Lower lobe of right lung (tissue), 2 donors: ENCODE results near the gene LCE1A. TPM values are rescaled to one million over a fixed set of nuclear protein-coding genes. Genes with fewer than 3 reads are reported as not detected.

Experiments
- ATAC-seq, 2 donors: fragments of 200-7000 bp; cut with Tn5 transposase; one replicate each; pipeline ENCODE4 v1.9.1; 2020 to 2022; ENCODE audit warnings: mild to moderate bottlenecking in 2 of 2, moderate library complexity in 2 of 2
- DNase-seq: peaks from one replicate; pipeline ENCODE4 v3.0.0-alpha.2; 2020
- H3K27ac ChIP-seq: fragments of 200-600 bp; one replicate; pipeline ENCODE4 v1.8.0; 2022
- H3K27me3 ChIP-seq: fragments of 200-600 bp; one replicate; pipeline ENCODE4 v1.8.0; 2022; ENCODE audit warnings: low read depth
- H3K36me3 ChIP-seq: fragments of 200-600 bp; one replicate; pipeline ENCODE4 v1.8.0; 2022; ENCODE audit warnings: mild to moderate bottlenecking
- H3K4me1 ChIP-seq: fragments of 200-600 bp; one replicate; pipeline ENCODE4 v1.8.0; 2022
- H3K4me3 ChIP-seq: fragments of 200-600 bp; one replicate; pipeline ENCODE4 v1.8.0; 2022; ENCODE audit warnings: mild to moderate bottlenecking
- H3K9me3 ChIP-seq: fragments of 200-600 bp; one replicate; pipeline ENCODE4 v1.8.0; 2022
- CTCF ChIP-seq: fragments of 200-600 bp; IDR thresholded peaks from one replicate; pipeline ENCODE4 v1.8.0; 2022; ENCODE audit warnings: antibody characterized with exemption, mild to moderate bottlenecking
- intact Hi-C: fragments of 100-400 bp; cut with DNase I; formaldehyde crosslinking; loops from one replicate; pipeline ENCODE4 v1.11.0; 2022
- long read RNA-seq: library from polyadenylated mRNA; unstranded; transcript quantifications from one replicate; pipeline ENCODE4 v2.0.0, GENCODE V29; 2021
- total RNA-seq: library from RNA; stranded (reverse); fragmentation: NEBNext Ultra II Directional; extraction: Animal tissue kit (Norgen Biotek cat#: 25700); gene quantifications from one replicate; pipeline ENCODE4 v1.2.1, GENCODE V29; 2021
- donor health status: DM: no; HTN: yes; CAD: no; lungs with severe emphysema.

Gene LCE1A
- total RNA-seq = not detected
- long read RNA-seq = 0 reads

DNA sequence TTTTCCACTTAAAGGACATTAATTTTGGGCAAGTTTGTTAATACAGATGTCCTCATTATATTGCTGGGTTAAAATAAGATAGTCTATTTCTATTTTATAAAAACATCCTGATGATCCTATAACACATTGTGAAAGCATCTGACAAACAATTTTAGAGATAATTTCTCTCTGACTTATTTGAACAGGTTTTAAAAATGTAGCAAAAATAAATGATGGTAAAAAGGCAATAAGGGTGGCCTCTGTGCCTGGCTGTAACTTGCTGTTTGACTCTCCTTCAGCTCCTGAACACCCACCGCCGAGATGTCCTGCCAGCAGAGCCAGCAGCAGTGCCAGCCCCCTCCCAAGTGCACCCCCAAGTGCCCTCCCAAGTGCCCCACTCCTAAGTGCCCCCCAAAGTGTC lies at the start of gene LCE1A:
Gene LCE1A (plus strand): TSS at position 301 of the 400 bp plus-strand sequence. CDS start 0 bp downstream, at position 301.
- peaks cover 4% of the 10 kb centered on the region for H3K27me3 ChIP-seq
- no peak for TF ChIP-seq CTCF
- no peaks in the 10 kb centered on the region for H3K36me3 ChIP-seq
- no peaks in the 10 kb centered on the region for H3K4me1 ChIP-seq
- intact Hi-C loops = no loop called here
- H3K27ac ChIP-seq = no peak within 1 kb of the TSS
- ATAC-seq = no peak
- H3K4me3 ChIP-seq = no peak within 1 kb of the TSS
- no peaks in the 10 kb centered on the region for H3K9me3 ChIP-seq
- DNase-seq = no peak

DNA sequence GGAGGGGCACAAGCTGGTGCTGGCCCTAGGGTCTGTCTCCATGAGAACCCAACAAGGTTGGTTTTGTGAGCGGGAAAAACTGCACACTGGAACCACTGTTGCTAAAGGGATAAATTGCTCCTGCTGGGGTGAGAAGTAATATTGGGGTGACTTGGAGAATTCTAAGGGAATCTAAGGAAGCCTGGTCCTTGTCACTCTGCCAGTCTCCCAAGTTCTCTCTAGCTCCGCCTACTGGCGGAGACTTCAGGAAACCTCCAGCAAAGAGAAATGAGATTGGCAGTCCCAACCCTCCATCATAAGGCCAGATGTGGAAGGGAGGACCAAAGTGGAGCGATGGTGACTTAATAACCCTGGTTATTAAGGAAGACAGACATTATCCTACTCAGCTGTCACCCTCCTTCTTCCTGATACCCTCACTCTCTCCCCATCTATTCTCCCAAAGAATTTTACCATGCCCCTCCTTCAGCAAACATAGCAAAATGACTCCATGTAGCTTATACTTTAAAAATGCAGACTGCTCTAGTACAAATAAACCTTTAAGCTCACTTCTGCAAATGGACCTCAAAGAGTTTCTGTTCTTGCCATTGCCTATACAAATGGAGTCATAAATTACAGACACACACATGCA lies 49.6 kb upstream of the LCE1A start:
- Histone ChIP-seq H3K9me3 (no peaks in the 10 kb centered on the region), H3K27me3 (no peaks in the 10 kb centered on the region), H3K4me1 (no peaks in the 10 kb centered on the region), H3K4me3 (no peak overlapping the region), H3K36me3 (no peaks in the 10 kb centered on the region), H3K27ac (no peak overlapping the region)
- no peak for TF ChIP-seq CTCF
- ATAC-seq (no peak), DNase-seq (no peak)
- intact Hi-C loops = no loop called here

- H3K27ac ChIP-seq = no peak overlapping the region
- H3K27me3 ChIP-seq = peaks cover 5% of the 10 kb centered on the region
- ATAC-seq = no peak
- H3K4me1 ChIP-seq = no peaks in the 10 kb centered on the region
- H3K36me3 ChIP-seq = no peaks in the 10 kb centered on the region
- intact Hi-C loops = no loop called here
- DNase-seq = no peak
- H3K9me3 ChIP-seq = no peaks in the 10 kb centered on the region
- no peak for TF ChIP-seq CTCF
- no peak overlapping the region for H3K4me3 ChIP-seq
Measured at GRCh38 chr1:152783095-152783494, 44.2 kb upstream of the LCE1A start.

GRCh38 chr1:152786077-152786476 lies 41.2 kb upstream of the LCE1A start, which contains the start of gene LCE1E:
Gene LCE1E (plus strand): TSS chr1:152786257. CDS start chr1:152787300, 1,043 bp downstream.
- Histone ChIP-seq H3K27me3 (peaks cover 5% of the 10 kb centered on the region), H3K9me3 (no peaks in the 10 kb centered on the region), H3K27ac (no peak within 1 kb of the TSS), H3K4me1 (no peaks in the 10 kb centered on the region), H3K4me3 (no peak within 1 kb of the TSS), H3K36me3 (no peaks in the 10 kb centered on the region)
- intact Hi-C loops = no loop called here
- DNase-seq = no peak
- TF ChIP-seq CTCF = no peak
- ATAC-seq = no peak

- no peaks in the 10 kb centered on the region for H3K9me3 ChIP-seq
- TF ChIP-seq CTCF = no peak
- H3K36me3 ChIP-seq = no peaks in the 10 kb centered on the region
- DNase-seq (no peak), ATAC-seq (no peak)
- H3K27me3 ChIP-seq = no peaks in the 10 kb centered on the region
- no peak overlapping the region for H3K27ac ChIP-seq
- H3K4me1 ChIP-seq = no peaks in the 10 kb centered on the region
- H3K4me3 ChIP-seq = no peak overlapping the region
- intact Hi-C loops = no loop called here
Measured at GRCh38 chr1:152795686-152796085, 31.6 kb upstream of the LCE1A start.
